ENCODE measurements around the gene OR2T6.
"Not testable (repeated sequence)": the region's sequence is repeated elsewhere in the genome, so short reads cannot be mapped to it uniquely, and the experiment has no call there.

GRCh38 chr1:248438668-248439067 is 63.1 kb downstream of the OR2T6 start:
- TF ChIP-seq, protein P1, sequence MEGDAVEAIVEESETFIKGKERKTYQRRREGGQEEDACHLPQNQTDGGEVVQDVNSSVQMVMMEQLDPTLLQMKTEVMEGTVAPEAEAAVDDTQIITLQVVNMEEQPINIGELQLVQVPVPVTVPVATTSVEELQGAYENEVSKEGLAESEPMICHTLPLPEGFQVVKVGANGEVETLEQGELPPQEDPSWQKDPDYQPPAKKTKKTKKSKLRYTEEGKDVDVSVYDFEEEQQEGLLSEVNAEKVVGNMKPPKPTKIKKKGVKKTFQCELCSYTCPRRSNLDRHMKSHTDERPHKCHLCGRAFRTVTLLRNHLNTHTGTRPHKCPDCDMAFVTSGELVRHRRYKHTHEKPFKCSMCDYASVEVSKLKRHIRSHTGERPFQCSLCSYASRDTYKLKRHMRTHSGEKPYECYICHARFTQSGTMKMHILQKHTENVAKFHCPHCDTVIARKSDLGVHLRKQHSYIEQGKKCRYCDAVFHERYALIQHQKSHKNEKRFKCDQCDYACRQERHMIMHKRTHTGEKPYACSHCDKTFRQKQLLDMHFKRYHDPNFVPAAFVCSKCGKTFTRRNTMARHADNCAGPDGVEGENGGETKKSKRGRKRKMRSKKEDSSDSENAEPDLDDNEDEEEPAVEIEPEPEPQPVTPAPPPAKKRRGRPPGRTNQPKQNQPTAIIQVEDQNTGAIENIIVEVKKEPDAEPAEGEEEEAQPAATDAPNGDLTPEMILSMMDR (IDR thresholded peaks at IDR 0.05; ENCODE audit: low read depth, low read length), result not testable (repeated sequence)
- not testable (repeated sequence) for TF ChIP-seq EZH2phosphoT487 (IDR thresholded peaks at IDR 0.05; ENCODE audit: low read depth)

All from OCI-LY3 (cell line).